Spinal cord (tissue), 10 donors: ENCODE results near the gene TACR2. TPM values are rescaled to one million over a fixed set of nuclear protein-coding genes. Genes with fewer than 3 reads are reported as not detected.

Experiments used
- DNase-seq, 6 donors: peaks; one replicate each; pipeline versions ENCODE4 v3.0.0 to v3.0.0-alpha.2; 2013 to 2015; ENCODE audit warnings: low spot score in 6 of 6, low read depth in 4 of 6
- H3K27ac ChIP-seq: one replicate; pipeline ENCODE4 v1.5.1; 2013; ENCODE audit warnings: low read depth, low read length, control low read depth
- H3K27me3 ChIP-seq: one replicate; pipeline ENCODE4 v1.6.1; 2013; ENCODE audit warnings: low read length; ENCODE audit not compliant: control insufficient read depth, insufficient read depth
- H3K36me3 ChIP-seq: one replicate; pipeline ENCODE4 v1.6.1; 2013; ENCODE audit warnings: low read length; ENCODE audit not compliant: control insufficient read depth, insufficient read depth
- H3K4me1 ChIP-seq: one replicate; pipeline ENCODE4 v1.6.1; 2013; ENCODE audit warnings: low read length; ENCODE audit not compliant: control insufficient read depth, insufficient read depth
- H3K4me3 ChIP-seq: one replicate; pipeline ENCODE4 v1.5.1; 2013; ENCODE audit warnings: low read depth, low read length, control low read depth
- H3K9me3 ChIP-seq: one replicate; pipeline ENCODE4 v1.6.1; 2013; ENCODE audit warnings: low read length; ENCODE audit not compliant: control insufficient read depth, insufficient read depth
- WGBS: methylation state at CpG from one replicate; pipeline ENCODE4 v1.1.5; 2013; ENCODE audit warnings: missing lambda C conversion rate; ENCODE audit not compliant: insufficient coverage; 5-methylcytosine and 5-hydroxymethylcytosine counted together
- polyA plus RNA-seq, 2 donors: library from polyadenylated mRNA; unstranded; fragments of 120-200 nt; gene quantifications; one replicate each; pipeline ENCODE4 v1.2.1, GENCODE V29; 2013; ENCODE audit not compliant: insufficient read length in 2 of 2
- total RNA-seq, 2 donors: library from RNA; depleted of rRNA in 1 of 2; stranded (reverse); fragments of 120-200 nt in 1 of 2; fragments of >200 nt in 1 of 2; gene quantifications; one replicate each; pipeline versions ENCODE4 v1.2.3 to v1.2.4, GENCODE V29; 2013 to 2014
- donor health status: healthy.

Gene TACR2
- total and polyA plus RNA-seq, 4 donors, result 0.10 to 1.8 (median 1.0) TPM

DNA sequence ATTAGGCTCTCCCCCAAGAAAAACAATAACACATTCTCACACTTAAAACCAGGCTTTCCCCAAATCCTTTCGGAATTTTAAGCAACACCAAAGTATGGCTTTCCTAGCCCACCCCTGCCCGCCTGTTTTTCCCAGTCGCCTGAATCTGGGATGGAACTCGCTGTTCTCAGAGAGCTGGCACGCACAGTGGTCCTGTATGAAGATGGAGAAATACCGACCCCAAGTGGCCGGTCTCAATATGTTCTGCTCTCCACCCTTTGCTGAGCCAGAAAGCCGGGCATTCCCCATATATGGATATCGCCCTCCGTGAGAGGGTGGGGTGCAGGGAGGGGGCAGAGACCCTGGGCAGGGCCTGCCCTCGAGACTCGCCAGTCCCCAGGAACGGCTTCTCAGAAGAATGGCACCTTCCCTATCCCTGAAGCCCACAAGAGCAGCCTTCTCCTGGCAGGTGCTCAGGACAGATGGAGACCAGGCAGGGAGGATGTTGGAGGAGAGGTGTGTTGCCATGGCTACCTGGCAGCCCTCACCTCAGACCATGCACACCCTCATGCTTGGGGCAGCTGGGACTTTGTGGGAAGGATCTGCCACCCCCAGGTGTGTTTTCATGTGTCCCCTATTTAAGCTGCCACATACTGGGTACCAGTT, 3.4 kb downstream of the TACR2 start:
- Histone ChIP-seq H3K36me3 (no peaks in the 10 kb centered on the region), H3K4me3 (no peak overlapping the region), H3K4me1 (peaks cover 28% of the 10 kb centered on the region)

DNA sequence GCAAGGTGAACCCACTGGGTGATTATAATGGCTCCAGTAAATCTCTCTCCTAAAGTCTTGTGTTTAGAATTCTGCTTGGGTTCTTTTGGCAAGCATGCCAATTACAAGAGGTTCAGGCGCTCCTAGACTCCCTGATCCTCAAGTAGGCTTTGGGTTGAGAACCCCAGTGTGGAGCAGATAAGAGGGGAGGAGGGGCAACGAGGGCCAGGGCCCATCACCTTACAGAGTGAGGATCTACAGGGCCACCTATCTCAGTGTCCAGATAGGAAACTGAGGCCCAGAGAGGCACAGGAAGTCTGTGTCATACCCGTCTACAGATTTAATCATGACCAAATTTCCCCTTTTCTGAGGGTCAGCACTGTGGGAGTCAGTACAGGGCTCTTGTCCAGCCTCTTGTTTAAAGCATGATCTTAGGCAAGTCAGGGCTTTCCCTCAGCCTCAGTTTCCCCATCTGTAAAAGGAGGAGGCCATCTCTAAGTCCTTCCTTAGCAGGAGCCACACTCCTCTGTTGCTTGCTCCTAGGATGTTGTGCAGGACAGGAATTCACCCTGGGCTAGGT, 4.4 kb downstream of the TACR2 start:
- Histone ChIP-seq H3K4me1 (peaks cover 29% of the 10 kb centered on the region), H3K9me3 (no peaks in the 10 kb centered on the region), H3K4me3 (no peak overlapping the region), H3K27me3 (no peaks in the 10 kb centered on the region), H3K36me3 (no peaks in the 10 kb centered on the region), H3K27ac (no peak overlapping the region)
- WGBS, result 90% methylated on average over 2 of the region's 3 CpGs
- no peak for DNase-seq

More for the DNA sequence above, 3.4 kb downstream of the TACR2 start:
- DNase-seq, result peak in 5 of 6 donors; percentile 35 to 88 (median 43)
- WGBS, result 3% methylated on average over 8 of the region's 13 CpGs
- no peak overlapping the region for H3K27ac ChIP-seq
- no peaks in the 10 kb centered on the region for H3K27me3 ChIP-seq
- H3K9me3 ChIP-seq, result no peaks in the 10 kb centered on the region

DNA sequence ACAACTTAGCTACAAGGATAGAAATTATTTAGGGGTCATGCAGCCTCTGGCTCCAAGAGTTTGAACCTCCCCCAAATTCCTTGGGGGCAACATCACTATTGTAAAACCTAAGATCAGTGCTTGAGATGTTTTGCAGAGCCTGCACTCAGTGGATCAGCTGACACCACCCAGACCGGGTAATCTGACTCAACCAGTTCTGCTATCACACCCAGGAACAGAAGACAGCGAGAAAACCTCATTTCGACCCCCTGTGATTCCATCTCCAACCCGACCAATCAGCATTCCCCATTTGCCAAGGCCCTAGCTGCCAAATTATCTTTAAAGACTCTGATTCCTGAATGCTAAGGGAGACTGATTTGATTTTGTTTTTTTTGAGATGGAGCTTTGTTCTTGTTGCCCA, 5.2 kb downstream of the TACR2 start:
- peaks cover 29% of the 10 kb centered on the region for H3K4me1 ChIP-seq
- DNase-seq, result no peak
- H3K4me3 ChIP-seq, result no peak overlapping the region
- no peaks in the 10 kb centered on the region for H3K27me3 ChIP-seq
- no peaks in the 10 kb centered on the region for H3K9me3 ChIP-seq
- H3K36me3 ChIP-seq, result no peaks in the 10 kb centered on the region
- WGBS, result 83% methylated on average over 2 of the region's 4 CpGs
- H3K27ac ChIP-seq, result no peak overlapping the region

DNA sequence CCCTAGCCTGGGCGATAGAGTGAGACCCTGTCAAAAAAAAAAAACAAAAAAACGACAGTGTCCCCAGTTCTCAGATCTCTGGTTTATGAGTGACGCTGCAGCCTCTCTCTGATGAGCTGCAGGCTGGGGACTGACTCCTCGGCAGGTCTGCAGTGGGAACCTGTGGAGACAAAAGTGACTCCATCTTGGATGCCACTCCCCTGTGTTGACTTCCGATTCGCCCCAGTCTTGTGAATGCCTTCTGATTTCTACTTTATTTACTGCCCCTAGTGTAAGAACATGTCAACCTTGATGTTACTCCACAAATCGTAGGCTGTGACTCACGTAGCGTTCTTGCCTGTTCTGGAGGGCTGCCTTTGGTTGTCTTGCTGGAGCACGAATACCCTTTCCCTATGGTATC, 6.2 kb downstream of the TACR2 start:
- peaks cover 29% of the 10 kb centered on the region for H3K4me1 ChIP-seq
- no peak overlapping the region for H3K4me3 ChIP-seq
- no peaks in the 10 kb centered on the region for H3K27me3 ChIP-seq
- no peak overlapping the region for H3K27ac ChIP-seq
- no peak for DNase-seq
- no peaks in the 10 kb centered on the region for H3K9me3 ChIP-seq
- no peaks in the 10 kb centered on the region for H3K36me3 ChIP-seq
- WGBS, result 93% methylated on average over 10 of the region's 10 CpGs

DNA sequence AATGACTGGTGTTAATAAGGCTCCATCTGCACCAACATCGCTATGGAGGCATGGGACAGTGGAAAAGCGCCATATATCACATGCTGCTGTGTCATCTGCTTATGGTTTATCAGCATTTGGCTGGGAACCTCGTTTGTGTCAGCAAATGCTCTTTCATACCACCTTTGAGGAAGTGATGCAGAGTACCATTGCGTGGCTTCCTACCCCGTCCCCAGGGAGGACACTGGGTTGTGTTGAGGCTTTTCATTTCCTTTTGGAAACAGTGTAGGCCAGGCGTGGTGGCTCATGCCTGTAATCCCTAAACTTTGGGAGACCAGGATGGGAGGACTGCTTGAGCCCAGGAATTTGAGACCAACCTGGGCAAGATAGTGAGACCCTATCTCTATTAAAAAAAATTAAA, 6.8 kb downstream of the TACR2 start:
- Histone ChIP-seq H3K4me3 (no peak overlapping the region), H3K36me3 (peaks cover under 1% of the 10 kb centered on the region), H3K27me3 (no peaks in the 10 kb centered on the region), H3K27ac (no peak overlapping the region), H3K9me3 (no peaks in the 10 kb centered on the region), H3K4me1 (peaks cover 29% of the 10 kb centered on the region)
- no peak for DNase-seq
- 100% methylated on average over 1 of the region's 6 CpGs for WGBS

DNA sequence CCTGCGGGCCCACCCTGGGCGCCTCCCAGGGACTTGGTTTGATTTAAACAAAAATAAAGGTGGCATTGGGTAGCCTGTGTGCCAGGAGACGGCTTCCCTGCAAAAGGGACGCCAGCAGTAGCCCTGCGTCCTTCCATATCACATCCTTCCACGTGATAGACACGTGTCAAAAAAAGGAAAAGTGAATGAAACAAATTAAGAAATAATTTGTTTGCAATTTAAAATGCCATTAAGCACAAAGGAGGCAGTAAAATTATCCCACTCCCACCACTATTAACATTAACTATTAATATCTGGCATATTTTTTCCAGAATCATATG, 7.6 kb downstream of the TACR2 start:
- Histone ChIP-seq H3K27me3 (no peaks in the 10 kb centered on the region), H3K36me3 (peaks cover 4% of the 10 kb centered on the region), H3K9me3 (no peaks in the 10 kb centered on the region), H3K4me3 (peak overlapping the region; percentile 21), H3K4me1 (peaks cover 29% of the 10 kb centered on the region), H3K27ac (no peak overlapping the region)
- WGBS, result 17% methylated on average over 2 of the region's 7 CpGs
- DNase-seq, result no peak

DNA sequence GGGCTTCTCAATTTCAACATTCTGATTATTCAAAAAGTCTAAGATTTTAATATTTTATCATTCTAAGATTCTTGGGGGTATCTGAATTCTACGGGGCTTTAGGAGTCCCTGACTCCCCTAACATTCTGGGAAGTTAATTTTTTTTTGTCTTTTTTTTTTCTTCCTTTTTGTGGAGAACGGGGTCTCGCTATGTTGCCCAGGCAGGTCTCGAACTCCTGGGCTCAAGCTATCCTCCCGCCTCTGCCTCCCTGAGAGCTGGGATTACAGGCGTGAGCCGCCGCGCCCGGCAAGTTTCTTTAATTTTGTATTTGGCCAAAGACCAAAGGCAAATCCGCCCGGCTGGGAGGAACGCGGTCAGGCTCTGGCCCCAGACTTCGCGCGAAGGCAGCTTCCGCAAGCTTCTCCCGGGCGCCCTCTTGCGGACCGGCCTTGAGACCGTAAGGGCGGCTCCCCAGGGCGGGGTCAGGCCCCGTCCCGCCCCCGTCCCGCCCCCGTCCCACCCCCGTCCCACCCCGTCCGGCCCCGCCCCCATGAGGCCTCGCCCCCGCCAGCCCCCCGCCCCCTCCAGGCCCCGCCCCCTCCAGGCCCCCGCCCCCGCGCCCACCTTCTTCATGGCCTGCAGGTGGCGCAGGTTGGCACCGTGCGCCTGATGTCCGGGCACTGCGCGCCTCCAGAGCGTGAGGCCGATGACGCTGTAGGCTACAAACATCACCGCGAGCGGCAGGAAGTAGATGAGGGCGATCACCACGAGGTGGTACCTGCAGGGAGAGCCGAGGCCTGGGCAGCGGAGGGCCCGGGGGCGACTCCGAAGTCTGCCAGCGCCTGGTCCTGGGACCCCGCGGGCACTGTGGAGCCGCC, 8.2 kb downstream of the TACR2 start:
- H3K9me3 ChIP-seq, result no peaks in the 10 kb centered on the region
- H3K36me3 ChIP-seq, result peaks cover 4% of the 10 kb centered on the region
- H3K4me1 ChIP-seq, result peaks cover 29% of the 10 kb centered on the region
- H3K27me3 ChIP-seq, result no peaks in the 10 kb centered on the region
- DNase-seq, result peak; percentile 62 to 96 (median 75)
- H3K27ac ChIP-seq, result peak overlapping the region; percentile 61
- H3K4me3 ChIP-seq, result peak overlapping the region; percentile 21
- 4% methylated on average over 39 of the region's 64 CpGs for WGBS

DNA sequence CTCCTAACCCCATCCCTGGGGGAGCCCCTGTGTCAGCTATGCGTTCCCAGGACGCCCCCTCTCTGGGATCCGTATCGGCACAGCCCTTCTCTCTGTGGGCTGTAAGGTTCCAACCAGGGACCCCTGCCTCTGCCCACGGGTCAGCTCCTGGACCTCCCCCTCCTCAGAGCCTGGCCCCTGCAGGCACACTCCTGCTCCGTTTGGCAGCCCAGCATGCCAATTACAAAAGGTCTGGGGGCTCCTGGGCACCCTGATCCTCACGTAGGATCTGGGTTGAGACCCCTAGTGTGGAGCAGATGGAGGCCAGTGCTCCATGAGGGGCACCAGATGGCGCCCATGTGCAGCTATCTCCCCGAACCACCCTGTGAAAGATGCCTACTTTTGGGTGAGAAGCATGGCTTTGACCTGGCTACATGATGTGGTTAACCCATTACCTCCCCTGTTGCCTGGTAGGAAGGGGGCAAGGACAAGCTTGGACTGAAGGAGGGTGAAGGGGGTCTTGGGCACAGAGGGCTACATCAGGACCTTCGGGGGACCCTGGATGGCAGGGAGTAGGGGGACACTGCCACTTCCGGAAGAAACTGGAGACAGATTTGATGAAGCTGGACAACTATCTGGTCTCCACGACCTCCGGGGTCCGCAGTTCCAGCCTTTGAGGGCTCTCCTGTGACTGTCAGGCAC, 9.0 kb downstream of the TACR2 start:
- H3K9me3 ChIP-seq, result no peaks in the 10 kb centered on the region
- peak overlapping the region; percentile 61 for H3K27ac ChIP-seq
- H3K4me1 ChIP-seq, result peaks cover 23% of the 10 kb centered on the region
- DNase-seq, result peak in 2 of 6 donors; percentile 67 to 81
- WGBS, result 44% methylated on average over 12 of the region's 14 CpGs
- no peaks in the 10 kb centered on the region for H3K27me3 ChIP-seq
- H3K36me3 ChIP-seq, result peaks cover 9% of the 10 kb centered on the region
- H3K4me3 ChIP-seq, result no peak overlapping the region

DNA sequence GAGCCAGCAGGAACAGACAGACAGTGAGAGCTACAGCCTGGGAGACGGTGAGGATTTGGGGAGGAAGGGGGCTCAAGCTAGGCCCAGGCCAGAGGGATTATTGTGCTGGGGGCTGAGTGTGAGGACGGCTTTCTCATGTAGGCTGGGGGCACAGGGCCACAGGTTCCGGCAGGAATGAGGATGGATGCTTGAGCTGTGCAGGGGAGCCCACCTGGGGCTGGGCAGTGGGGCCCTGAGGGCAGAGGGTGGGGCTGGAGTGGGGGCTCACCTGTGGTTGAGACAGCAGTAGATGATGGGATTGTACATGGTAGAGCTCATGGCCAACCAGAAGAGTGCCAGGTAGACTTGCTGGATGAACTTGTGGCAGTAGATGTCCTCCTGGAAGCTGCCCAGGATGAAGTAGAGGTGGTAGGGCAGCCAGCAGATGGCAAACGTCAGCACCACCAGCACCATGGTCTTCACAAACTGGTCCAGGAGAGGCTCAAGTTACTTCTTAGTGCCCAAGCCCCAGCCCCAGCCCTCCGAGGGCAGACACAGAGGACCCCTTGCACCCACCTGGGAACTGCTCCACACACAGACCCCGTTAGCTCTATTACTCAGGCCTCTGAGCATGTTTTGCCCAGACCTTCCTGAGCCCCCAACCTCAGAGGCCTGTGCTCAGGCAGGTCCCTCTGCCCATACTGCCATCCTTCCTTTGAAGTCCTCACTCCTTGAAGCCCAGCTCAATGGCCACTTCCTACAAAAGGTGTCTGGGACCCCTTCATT, 9.7 kb downstream of the TACR2 start:
- no peak for DNase-seq
- Histone ChIP-seq H3K36me3 (peaks cover 16% of the 10 kb centered on the region), H3K4me3 (no peak overlapping the region), H3K9me3 (no peaks in the 10 kb centered on the region), H3K27me3 (no peaks in the 10 kb centered on the region), H3K4me1 (peaks cover 23% of the 10 kb centered on the region), H3K27ac (no peak overlapping the region)
- WGBS, result 75% methylated on average over 6 of the region's 6 CpGs
